Measurements from ENCODE around the gene SCN4B.

GRCh38 chr11:118109231-118109630 lies 43.4 kb downstream of the SCN4B start:
- TF ChIP-seq CTCF (IDR thresholded peaks at IDR 0.05) = no peak
- TF ChIP-seq EZH2 (IDR thresholded peaks at IDR 0.05) = no peak

All from neural progenitor cell (in vitro differentiated cells).